DND-41 (cell line): Measurements from ENCODE around the gene MYPN.

Source experiments
- CTCF ChIP-seq: IDR thresholded peaks from 2 replicates; pipeline ENCODE4 v1.5.1; 2012; ENCODE audit warnings: borderline replicate concordance, low read length, moderate library complexity, mild to moderate bottlenecking; ENCODE audit not compliant: poor library complexity, severe bottlenecking; ENCODE audit errors: extremely low read depth
- EZH2 ChIP-seq: IDR thresholded peaks from 3 replicates; pipeline ENCODE4 v1.6.1; 2012; ENCODE audit warnings: borderline replicate concordance, low read depth, mild to moderate bottlenecking, moderate library complexity, low read length, inconsistent platforms; ENCODE audit not compliant: severe bottlenecking

- TF ChIP-seq CTCF (no peak), EZH2 (no peak)
Measured at GRCh38 chr10:68099736-68100135, 9.6 kb upstream of the MYPN start.
